Left ventricle myocardium inferior (tissue), 1 donor: ENCODE data around the gene PIH1D1. TPM values are rescaled to one million over a fixed set of nuclear protein-coding genes. Genes with fewer than 3 reads are reported as not detected.
A peak's percentile ranks its signal among the peaks of the same experiment; 100 is the strongest.

ENCODE experiments used
- DNase-seq: peaks from one replicate; pipeline ENCODE4 v3.0.0-alpha.2; 2020
- H3K27ac ChIP-seq: fragments of 200-600 bp; replicated peaks from 2 replicates; pipeline ENCODE4 v1.8.0; 2021
- H3K27me3 ChIP-seq: fragments of 200-600 bp; 2 replicates; pipeline ENCODE4 v1.8.0; 2021; ENCODE audit warnings: low read depth
- H3K36me3 ChIP-seq: fragments of 200-600 bp; 2 replicates; pipeline ENCODE4 v1.8.0; 2021
- H3K4me1 ChIP-seq: fragments of 200-600 bp; 2 replicates; pipeline ENCODE4 v1.8.0; 2021
- H3K4me3 ChIP-seq: fragments of 200-600 bp; 2 replicates; pipeline ENCODE4 v1.8.0; 2021; ENCODE audit warnings: mild to moderate bottlenecking, moderate library complexity
- H3K9me3 ChIP-seq: fragments of 200-600 bp; replicated peaks from 2 replicates; pipeline ENCODE4 v1.8.0; 2021
- CTCF ChIP-seq: fragments of 200-600 bp; IDR thresholded peaks from 2 replicates; pipeline ENCODE4 v1.8.0; 2021; ENCODE audit warnings: antibody characterized with exemption, mild to moderate bottlenecking, borderline replicate concordance
- intact Hi-C: fragments of 100-400 bp; cut with micrococcal nuclease; formaldehyde crosslinking; loops from one replicate; pipeline ENCODE4 v1.11.0; 2022
- long read RNA-seq: library from polyadenylated mRNA; unstranded; transcript quantifications from one replicate; pipeline ENCODE4 v2.0.0, GENCODE V29; 2021
- total RNA-seq: library from RNA; stranded (reverse); fragmentation: NEBNext Ultra II Directional; extraction: Animal tissue kit (Norgen Biotek cat#: 25700); gene quantifications from one replicate; pipeline ENCODE4 v1.2.1, GENCODE V29; 2021
- donor health status: DM: no; HTN: yes; CAD: no; lungs with severe emphysema.

PIH1D1 gene
- total RNA-seq = 24.7 TPM
- long read RNA-seq, transcript PIH1D1-201 (9 exons, 1,192 nt) = major isoform, 24 of 28 reads
- long read RNA-seq, partial matches to known transcripts = 0 of 28 reads
- long read RNA-seq, other reads (novel, unspliced or antisense) = 3 of 28 reads

GRCh38 chr19:49451430-49452181 is at the start of gene PIH1D1:
Gene PIH1D1 (minus strand): TSS chr19:49451814. CDS start chr19:49451574, 240 bp downstream.
- peak within 1 kb of the TSS; percentile 99 for H3K27ac ChIP-seq
- peak within 1 kb of the TSS; percentile 70 for H3K4me3 ChIP-seq
- H3K27me3 ChIP-seq = no peaks in the 10 kb centered on the region
- no peaks in the 10 kb centered on the region for H3K9me3 ChIP-seq
- peak; percentile 46 for TF ChIP-seq CTCF
- H3K36me3 ChIP-seq = peaks cover 20% of the 10 kb centered on the region
- intact Hi-C loops = no loop called here
- peak; percentile 96 for DNase-seq
- peaks cover 46% of the 10 kb centered on the region for H3K4me1 ChIP-seq

- DNase-seq = no peak
- Histone ChIP-seq H3K27ac (peak overlapping the region; percentile 89), H3K4me3 (peak overlapping the region; percentile 94), H3K36me3 (peaks cover 29% of the 10 kb centered on the region), H3K9me3 (no peaks in the 10 kb centered on the region), H3K27me3 (no peaks in the 10 kb centered on the region), H3K4me1 (peaks cover 66% of the 10 kb centered on the region)
- TF ChIP-seq CTCF = no peak
- intact Hi-C loops = no loop called here
These were observed 47.5 kb upstream of the PIH1D1 start for GRCh38 chr19:49499030-49499670.

- H3K27me3 ChIP-seq = no peaks in the 10 kb centered on the region
- peaks cover 66% of the 10 kb centered on the region for H3K4me1 ChIP-seq
- no peak for TF ChIP-seq CTCF
- H3K9me3 ChIP-seq = no peaks in the 10 kb centered on the region
- peak overlapping the region; percentile 89 for H3K27ac ChIP-seq
- intact Hi-C loops = no loop called here
- no peak for DNase-seq
- H3K36me3 ChIP-seq = peaks cover 29% of the 10 kb centered on the region
- H3K4me3 ChIP-seq = peak overlapping the region; percentile 94
These were observed 46.9 kb upstream of the PIH1D1 start for GRCh38 chr19:49498475-49498874.

GRCh38 chr19:49497789-49498103 is 46.1 kb upstream of the PIH1D1 start:
- Histone ChIP-seq H3K36me3 (peaks cover 37% of the 10 kb centered on the region), H3K27ac (peak overlapping the region; percentile 96), H3K4me1 (peaks cover 61% of the 10 kb centered on the region), H3K27me3 (no peaks in the 10 kb centered on the region), H3K9me3 (no peaks in the 10 kb centered on the region), H3K4me3 (peak overlapping the region; percentile 94)
- TF ChIP-seq CTCF = no peak
- DNase-seq = no peak
- intact Hi-C loops = no loop called here

- Histone ChIP-seq H3K36me3 (peaks cover 42% of the 10 kb centered on the region), H3K4me1 (peaks cover 61% of the 10 kb centered on the region)
- intact Hi-C loops = no loop called here
These were observed 45.6 kb upstream of the PIH1D1 start for GRCh38 chr19:49497047-49497788.

More at GRCh38 chr19:49497047-49497788, 45.6 kb upstream of the PIH1D1 start:
- H3K27me3 ChIP-seq = no peaks in the 10 kb centered on the region
- H3K4me3 ChIP-seq = peak overlapping the region; percentile 94
- TF ChIP-seq CTCF = no peak
- H3K9me3 ChIP-seq = no peaks in the 10 kb centered on the region
- DNase-seq = peak; percentile 64
- peak overlapping the region; percentile 96 for H3K27ac ChIP-seq
